Measurements from ENCODE around the gene SNX11. TPM values are rescaled to one million over a fixed set of nuclear protein-coding genes. Genes with fewer than 3 reads are reported as not detected.
A peak's percentile ranks its signal among the peaks of the same experiment; 100 is the strongest.

The SNX11 gene
- total and polyA plus RNA-seq, 9 of the 15 experiments (the other 6 are each of a cell fraction or from before 2014, with no cell fraction given): 12.4 to 24.0 (median 16.8) TPM

DNA sequence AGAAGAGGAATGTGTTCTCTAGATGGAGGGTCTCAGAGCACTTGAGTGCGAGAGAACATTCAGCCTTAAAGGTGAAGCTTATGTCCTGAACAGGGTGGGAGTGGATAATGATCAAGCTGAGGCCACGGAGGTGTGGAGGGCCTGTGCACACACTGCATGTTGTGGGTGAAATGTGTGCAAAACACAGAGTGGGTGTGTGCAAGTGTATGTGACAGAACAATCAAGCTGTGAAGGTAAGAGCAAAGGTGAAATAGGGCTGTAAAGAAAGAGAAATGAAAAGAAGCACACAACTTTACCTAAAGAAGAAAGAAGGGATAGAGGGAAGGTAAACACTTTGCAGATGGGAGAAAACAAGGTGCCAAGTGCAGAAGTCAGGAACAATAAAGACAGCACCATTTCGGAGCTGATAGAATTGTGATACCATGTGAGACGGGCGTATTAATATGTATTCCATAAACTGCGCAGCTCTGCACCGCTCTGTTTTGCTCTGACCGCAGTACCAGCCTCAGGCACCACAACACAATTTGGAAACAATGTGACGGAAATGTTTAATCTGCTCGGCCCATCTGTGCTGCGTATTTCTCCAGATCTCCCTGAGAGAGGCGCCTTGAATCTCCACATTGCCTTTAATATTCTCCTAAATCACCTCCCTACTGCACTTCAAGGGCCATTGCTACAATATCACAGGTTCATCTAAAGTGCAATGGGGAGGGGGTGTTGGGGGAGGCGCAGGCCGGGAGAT, 40.6 kb downstream of the SNX11 start (continued):
- TF ChIP-seq ARID3A (IDR thresholded peaks at IDR 0.05; ENCODE audit: borderline replicate concordance, low read depth, low read length): 0 out of 2 replicates have a peak, but pooled peaks have one; percentile 6
- peak; percentile 73 to 75 for TF ChIP-seq NRF1 (conservative IDR thresholded peaks at IDR 0.05 in 1 of 2, IDR thresholded peaks at IDR 0.05 in 1 of 2)
- TF ChIP-seq CCNT2 (IDR thresholded peaks at IDR 0.05; ENCODE audit: borderline replicate concordance, extremely low read depth, insufficient read length, low read depth, low read length): peak; percentile 29
- TF ChIP-seq SOX6 (IDR thresholded peaks at IDR 0.05): peak; percentile 63; the same call in 1 of the 2 replicates
- TF ChIP-seq BDP1 (IDR thresholded peaks at IDR 0.05; ENCODE audit: insufficient read depth, insufficient read length): no peak
- TF ChIP-seq CBFA2T3 (IDR thresholded peaks at IDR 0.05): 0 out of 2 replicates have a peak, but pooled peaks have one; percentile 31
- TF ChIP-seq TEAD4 (IDR thresholded peaks at IDR 0.05; ENCODE audit: low read length): peak; percentile 36; the same call in 1 of the 2 replicates
- no peak for TF ChIP-seq TEAD4 (CRISPR knock-in tag; IDR thresholded peaks at IDR 0.05; ENCODE audit: borderline replicate concordance)
- TF ChIP-seq SNIP1 (IDR thresholded peaks at IDR 0.05; ENCODE audit: low read depth): no peak
- peak; percentile 80 for TF ChIP-seq ZBTB1 (CRISPR knock-in tag; IDR thresholded peaks at IDR 0.05; ENCODE audit: borderline replicate concordance, low read depth)

Measured in K562 (cell line).